ENCODE measurements around the gene PNPO.

DNA sequence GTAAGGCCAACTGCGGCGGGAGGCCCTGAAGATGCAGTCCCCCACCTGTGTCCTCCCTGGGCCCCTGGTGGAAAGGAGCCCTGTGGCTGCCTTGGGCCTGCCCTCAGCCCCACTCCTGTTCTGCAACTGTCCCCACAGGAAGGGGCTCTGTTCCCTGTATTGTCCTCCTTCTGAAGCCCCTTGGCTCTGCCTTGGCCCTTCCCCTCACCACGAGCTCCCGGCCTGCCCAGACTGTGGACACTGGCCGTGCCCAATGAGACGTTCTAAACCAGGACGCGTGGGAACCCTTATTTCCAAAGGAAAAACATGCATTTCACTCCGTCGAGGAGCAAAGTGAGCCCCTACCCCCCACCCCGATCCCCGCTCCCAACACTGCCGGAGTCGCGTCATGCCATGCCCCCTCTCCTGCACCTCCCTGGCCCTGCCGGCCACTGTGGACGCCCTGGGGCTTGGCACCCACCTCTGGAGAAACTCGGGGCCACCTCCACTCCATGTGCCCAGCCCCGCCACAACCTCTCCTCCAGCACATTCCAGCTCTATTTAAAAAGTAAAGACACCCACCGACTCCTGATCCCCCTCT is 13.5 kb upstream of the PNPO start:
- TF ChIP-seq POLR2A (IDR thresholded peaks at IDR 0.05; ENCODE audit: low read length) (no peak), GATA1 (IDR thresholded peaks at IDR 0.05; ENCODE audit: low read depth, low read length) (no peak)

Measured in erythroblast (primary cell).